Right lung (tissue), 10 donors: ENCODE measurements around the gene ETS1. TPM values are rescaled to one million over a fixed set of nuclear protein-coding genes. Genes with fewer than 3 reads are reported as not detected.

Source experiments
- DNase-seq, 2 donors: peaks; one replicate each; pipeline ENCODE4 v3.0.0-alpha.2; 2013
- long read RNA-seq, 8 donors: transcript quantifications; one replicate each; lab custom pipeline, GENCODE V29; 2026
- polyA plus RNA-seq, 5 donors: library from polyadenylated mRNA; unstranded; fragments of 120-200 nt; gene quantifications; one replicate each; pipeline versions ENCODE4 v1.2.1 to v1.2.3, GENCODE V29; 2013; ENCODE audit warnings: inconsistent platforms in 1 of 5, low replicate concordance in 1 of 5; ENCODE audit not compliant: insufficient read length in 5 of 5, insufficient read depth in 1 of 5

Gene ETS1, protein sequence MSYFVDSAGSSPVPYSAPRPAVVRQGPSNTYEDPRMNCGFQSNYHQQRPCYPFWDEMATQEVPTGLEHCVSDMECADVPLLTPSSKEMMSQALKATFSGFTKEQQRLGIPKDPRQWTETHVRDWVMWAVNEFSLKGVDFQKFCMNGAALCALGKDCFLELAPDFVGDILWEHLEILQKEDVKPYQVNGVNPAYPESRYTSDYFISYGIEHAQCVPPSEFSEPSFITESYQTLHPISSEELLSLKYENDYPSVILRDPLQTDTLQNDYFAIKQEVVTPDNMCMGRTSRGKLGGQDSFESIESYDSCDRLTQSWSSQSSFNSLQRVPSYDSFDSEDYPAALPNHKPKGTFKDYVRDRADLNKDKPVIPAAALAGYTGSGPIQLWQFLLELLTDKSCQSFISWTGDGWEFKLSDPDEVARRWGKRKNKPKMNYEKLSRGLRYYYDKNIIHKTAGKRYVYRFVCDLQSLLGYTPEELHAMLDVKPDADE
- 100 to 1,000 TPM; 111 to 141 (median 125) TPM for polyA plus RNA-seq
- long read RNA-seq, donor 1, transcript ETS1-201 (8 exons, 2,231 nt) = major isoform, 10 of 46 reads
- long read RNA-seq, donor 1, partial matches to known transcripts = 33 of 46 reads
- long read RNA-seq, donor 1, other reads (novel, unspliced or antisense) = 0 of 46 reads
- long read RNA-seq, donor 2, full-length matches to known transcripts = 7 of 19 reads
- long read RNA-seq, donor 2, partial matches to known transcripts = 12 of 19 reads
- long read RNA-seq, donor 2, other reads (novel, unspliced or antisense) = 0 of 19 reads
- long read RNA-seq, donor 3, partial matches to known transcripts = 21 of 25 reads
- long read RNA-seq, donor 3, other reads (novel, unspliced or antisense) = 0 of 25 reads
- long read RNA-seq, donor 4, partial matches to known transcripts = 27 of 29 reads
- long read RNA-seq, donor 4, other reads (novel, unspliced or antisense) = 0 of 29 reads
- long read RNA-seq, donor 5, transcript ETS1-201 (8 exons, 2,231 nt) = major isoform, 7 of 47 reads
- long read RNA-seq, donor 5, partial matches to known transcripts = 39 of 47 reads
- long read RNA-seq, donor 5, other reads (novel, unspliced or antisense) = 0 of 47 reads
- long read RNA-seq, donor 6, transcript ETS1-201 (8 exons, 2,231 nt) = major isoform, 7 of 48 reads
- long read RNA-seq, donor 6, partial matches to known transcripts = 41 of 48 reads
- long read RNA-seq, donor 6, other reads (novel, unspliced or antisense) = 0 of 48 reads
- long read RNA-seq, donor 7, full-length matches to known transcripts = 17 of 57 reads
- long read RNA-seq, donor 7, partial matches to known transcripts = 40 of 57 reads
- long read RNA-seq, donor 7, other reads (novel, unspliced or antisense) = 0 of 57 reads
- long read RNA-seq, donor 8, full-length matches to known transcripts = 5 of 10 reads
- long read RNA-seq, donor 8, partial matches to known transcripts = 5 of 10 reads
- long read RNA-seq, donor 8, other reads (novel, unspliced or antisense) = 0 of 10 reads

DNA sequence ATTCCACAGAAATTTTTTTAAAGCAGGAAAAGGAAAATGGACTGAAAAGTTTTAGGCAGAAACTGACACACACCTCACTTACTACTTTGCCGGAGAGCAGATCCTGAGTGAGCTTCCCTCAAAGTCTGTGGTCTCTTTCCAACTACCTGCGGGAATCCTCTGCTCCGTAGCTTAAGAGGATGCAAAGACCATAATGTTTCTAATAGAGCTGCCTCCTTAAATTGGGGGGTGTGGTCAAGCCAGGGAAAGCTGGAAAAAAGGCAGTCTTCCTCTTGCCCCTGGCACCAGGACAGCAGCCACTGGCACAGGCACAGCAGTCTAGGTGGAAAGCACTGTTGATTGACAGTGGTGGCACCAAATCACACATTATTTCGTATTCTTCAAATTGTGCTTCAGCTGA is at the start of gene ETS1:
Gene ETS1, minus strand, starts transcription at position 144 of the 400 bp plus-strand sequence. CDS start 14,428 bp downstream, outside the sequence.
- DNase-seq = no peak

- no peak for DNase-seq
These were observed 47.0 kb upstream of the ETS1 start for GRCh38 chr11:128634395-128634794.

DNA sequence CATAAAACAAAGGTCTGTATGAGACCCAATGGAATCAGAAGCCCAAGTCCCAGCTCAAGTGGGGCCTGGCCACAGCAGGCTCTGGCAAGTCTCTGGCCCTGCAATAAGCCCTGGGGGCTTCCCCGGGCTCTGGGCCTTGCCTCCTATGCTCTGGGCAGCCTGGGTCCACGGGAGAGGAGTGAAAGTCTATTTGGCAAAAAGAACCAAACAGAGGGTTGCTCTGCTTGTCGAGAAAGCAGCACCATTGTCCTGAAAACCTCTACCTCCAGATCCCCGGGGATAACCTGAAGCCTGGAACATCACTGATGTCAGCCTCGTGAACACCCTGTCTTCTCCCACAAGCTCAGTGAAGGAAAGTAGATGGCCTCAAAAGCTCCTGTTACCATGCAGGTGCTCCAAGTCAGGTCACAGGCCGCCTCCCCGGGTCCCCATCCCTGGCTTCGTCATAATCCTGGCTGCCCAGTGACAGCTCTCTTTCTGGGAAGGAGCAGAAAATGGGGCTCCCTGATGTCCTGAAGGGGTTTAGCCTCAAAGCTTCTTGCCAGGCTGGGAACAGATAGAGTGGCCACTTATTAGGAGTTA is 46.1 kb upstream of the ETS1 start:
- no peak for DNase-seq

DNA sequence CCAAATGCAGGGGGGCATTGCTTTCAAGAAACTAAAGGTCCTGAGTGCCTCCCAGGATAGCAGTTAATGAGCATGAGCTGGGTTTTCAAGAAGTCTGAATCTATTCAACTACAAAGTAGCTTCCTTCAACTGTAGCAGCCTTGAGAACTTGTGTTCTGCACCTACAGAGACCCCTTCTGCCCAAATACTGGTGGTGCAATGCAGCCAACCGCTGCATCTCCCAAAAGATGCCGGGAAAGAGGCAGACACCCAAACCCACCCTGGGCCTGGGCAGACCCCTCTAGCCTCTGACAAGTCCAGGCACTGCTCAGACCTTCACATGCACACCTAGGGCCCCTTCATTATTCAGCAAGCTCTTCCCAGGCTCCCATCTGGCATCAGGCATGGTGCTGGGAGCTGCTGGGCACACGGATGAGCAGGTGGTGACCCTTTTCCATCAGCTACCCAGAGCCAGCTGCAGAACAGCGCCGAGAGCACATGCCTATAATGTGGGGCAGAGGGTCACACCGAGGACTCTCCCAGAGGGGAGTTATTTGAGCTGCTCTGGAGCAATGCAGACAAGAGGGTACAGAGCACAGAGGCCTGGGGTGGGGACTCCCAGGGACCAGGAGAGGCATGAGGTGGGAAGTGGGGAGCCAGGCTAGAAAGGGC is 44.9 kb upstream of the ETS1 start:
- peak in 1 of 2 donors; percentile 56 for DNase-seq

- peak; percentile 73 to 85 for DNase-seq
These were observed 43.2 kb upstream of the ETS1 start for GRCh38 chr11:128630367-128631230.

DNA sequence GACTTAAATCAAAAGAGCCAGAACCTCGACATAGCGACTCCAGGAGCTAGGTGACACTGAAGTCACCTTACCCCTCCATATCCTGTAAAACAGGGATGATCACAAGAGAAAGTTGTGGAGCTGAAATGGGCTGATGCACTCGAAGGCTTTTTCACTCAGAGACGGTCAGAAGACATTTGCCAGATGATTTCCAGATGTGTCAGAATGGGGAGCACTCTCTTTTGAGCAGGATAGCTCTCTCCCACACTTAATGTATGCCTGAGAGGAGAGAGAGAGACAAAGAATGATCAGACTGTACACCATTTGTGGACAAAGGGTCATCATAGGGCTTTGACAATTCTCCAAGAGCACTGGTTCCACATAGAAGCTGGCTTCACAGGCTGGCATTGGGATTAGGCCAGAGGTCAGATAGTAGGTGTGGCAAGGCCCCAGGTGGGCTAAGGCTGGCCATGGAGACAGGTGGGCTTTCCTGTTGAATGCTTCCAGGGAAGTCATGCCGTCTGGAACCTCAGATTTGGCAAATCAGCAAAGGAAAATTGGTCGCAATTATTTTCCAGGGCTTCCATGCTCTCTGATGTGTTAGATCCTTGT is 42.3 kb upstream of the ETS1 start:
- DNase-seq = no peak

DNA sequence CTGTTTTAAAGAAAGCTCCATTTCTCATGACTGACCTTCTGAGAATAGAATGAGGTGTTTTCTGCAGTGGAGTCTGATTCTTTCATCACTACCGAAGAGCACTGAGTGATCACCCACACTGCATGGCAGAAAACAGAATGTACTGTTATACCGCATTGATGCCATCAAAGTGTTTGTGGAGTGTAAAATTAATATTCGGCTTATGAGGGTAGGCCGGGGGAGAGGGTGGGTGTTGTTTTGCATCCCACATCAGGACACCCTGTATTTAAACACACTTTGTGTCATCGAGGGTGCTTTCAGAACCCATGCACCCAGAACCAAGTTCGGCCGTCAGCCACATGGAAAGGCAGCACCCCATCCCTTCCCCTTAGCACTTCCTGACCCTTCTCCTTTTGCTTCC is 41.3 kb upstream of the ETS1 start:
- no peak for DNase-seq

DNA sequence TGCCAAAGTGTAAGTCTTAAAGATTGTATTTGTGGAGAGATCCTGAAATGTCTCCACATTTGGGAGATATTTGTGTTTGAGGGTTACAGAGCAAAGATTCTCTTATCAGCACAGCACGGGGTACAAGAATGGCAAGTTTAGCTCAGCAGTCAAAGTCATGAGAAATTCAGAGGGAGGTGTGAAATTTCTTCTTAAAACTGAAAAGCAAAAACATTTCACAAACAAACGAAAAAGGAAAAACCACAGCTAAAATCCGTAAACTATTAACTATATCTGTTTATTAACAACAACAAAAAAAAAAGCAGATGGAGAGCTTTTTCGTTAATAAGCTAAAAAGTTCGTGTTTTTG is 40.9 kb upstream of the ETS1 start:
- DNase-seq = no peak

- no peak for DNase-seq
These were observed 40.4 kb upstream of the ETS1 start for GRCh38 chr11:128627666-128628324.

DNA sequence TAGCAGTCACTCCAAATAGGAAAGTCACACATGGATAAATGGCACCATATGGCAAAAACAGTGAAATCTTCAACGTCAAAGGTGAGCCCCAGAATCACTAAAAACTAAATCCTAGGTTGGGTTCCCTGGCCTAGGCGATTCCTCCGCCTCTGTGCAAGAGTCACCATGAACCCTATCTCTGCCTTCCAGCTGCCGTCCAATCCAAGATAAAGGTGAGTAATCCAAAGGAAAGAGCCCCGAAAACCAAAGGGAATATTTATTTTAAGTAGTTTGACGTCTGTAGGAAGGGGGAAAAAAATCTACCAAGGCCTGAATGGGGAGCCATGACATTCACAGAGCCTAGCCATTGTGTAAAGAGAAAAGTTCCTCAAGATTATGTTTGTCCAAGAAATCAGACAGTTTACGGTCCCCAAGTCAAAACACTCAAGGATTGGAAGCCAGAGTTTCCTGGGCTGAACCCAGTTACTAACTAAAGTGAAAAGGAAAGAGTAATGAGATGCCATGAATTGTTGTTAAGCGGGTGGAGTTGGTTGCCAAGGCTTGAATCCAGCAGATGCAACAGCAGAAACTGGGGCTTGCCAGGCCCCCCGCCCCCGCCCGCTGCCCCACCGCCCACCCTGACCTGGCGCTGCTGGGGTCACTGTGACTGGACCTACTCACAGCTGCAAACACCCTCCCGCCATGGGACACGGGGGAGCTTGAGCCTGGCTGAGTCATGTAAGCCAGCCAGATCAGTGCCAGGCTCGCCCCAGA is 39.7 kb upstream of the ETS1 start:
- DNase-seq = no peak

GRCh38 chr11:128625746-128626145 is 38.4 kb upstream of the ETS1 start:
- no peak for DNase-seq

GRCh38 chr11:128625326-128625725 is 38.0 kb upstream of the ETS1 start:
- no peak for DNase-seq

- DNase-seq = no peak
These were observed 37.2 kb upstream of the ETS1 start for GRCh38 chr11:128624269-128625175.

DNA sequence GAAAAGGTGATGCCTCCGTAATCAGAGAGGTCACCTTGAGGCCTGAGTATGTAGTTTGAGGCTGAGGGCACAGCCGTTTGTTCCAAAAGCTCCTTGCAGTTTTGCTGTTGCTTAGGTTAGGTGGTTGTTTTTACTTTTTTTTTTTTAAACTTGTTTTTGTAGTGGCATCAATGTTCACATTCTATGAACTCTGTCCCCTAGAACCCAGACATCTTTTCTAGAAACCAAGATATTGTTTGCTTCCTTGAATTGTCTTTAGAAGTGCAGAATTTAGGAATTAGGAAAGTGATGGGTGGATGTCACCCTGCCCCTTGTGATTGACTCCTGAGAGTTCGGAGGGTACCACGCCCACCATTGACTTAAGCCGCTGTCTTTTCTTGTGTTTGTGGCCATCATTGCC is 35.7 kb upstream of the ETS1 start:
- no peak for DNase-seq

- DNase-seq = no peak
These were observed 34.5 kb upstream of the ETS1 start for GRCh38 chr11:128621601-128622501.
